GM21717 (cell line): ENCODE data around the gene MYRF.
A peak's percentile ranks its signal among the peaks of the same experiment; 100 is the strongest.

Experiments used
- ATAC-seq: cut with Tn5 transposase; IDR thresholded peaks from one replicate; pipeline ENCODE4 v1.9.1; 2021; ENCODE audit warnings: mild to moderate bottlenecking, moderate library complexity; ENCODE audit not compliant: unreplicated experiment

MYRF gene

GRCh38 chr11:61738776-61739175 is 13.7 kb upstream of the MYRF start:
- ATAC-seq: no peak

DNA sequence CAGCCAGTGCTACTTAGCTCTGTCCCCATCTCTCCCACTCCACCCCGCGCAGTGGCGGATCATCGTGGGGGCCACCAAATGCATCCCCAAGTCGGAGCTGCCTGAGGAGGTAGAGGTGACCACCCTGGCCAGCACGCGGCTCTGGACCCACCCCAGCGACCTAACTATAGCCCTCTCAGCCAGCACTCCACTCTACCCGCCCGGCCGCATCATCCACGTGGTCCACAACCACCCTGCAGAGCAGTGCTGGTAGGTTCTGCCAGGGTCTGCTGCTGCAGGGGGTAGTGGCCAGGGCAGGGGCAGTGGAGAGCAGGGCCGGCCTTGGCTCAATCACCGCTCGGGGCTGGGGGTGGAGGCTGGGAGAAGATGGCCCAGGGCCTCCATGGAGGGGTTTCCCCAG is 13.0 kb upstream of the MYRF start:
- ATAC-seq: no peak

- ATAC-seq: no peak
These were observed 12.5 kb upstream of the MYRF start for GRCh38 chr11:61739966-61740365.

GRCh38 chr11:61742391-61742790 is 10.0 kb upstream of the MYRF start:
- ATAC-seq: no peak

DNA sequence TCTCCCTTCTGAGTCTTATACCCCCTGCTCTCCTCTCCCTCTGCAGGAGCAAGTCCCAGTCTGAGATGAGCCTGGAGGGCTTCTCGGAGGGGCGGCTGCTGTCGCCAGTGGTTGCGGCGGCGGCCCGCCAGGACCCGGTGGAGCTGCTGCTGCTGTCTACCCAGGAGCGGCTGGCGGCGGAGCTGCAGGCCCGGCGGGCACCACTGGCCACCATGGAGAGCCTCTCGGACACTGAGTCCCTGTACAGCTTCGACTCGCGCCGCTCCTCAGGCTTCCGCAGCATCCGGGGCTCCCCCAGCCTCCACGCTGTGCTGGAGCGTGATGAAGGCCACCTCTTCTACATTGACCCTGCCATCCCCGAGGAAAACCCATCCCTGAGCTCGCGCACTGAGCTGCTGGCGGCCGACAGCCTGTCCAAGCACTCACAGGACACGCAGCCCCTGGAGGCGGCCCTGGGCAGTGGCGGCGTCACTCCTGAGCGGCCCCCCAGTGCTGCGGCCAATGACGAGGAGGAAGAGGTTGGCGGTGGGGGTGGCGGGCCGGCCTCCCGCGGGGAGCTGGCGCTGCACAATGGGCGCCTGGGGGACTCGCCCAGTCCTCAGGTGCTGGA is 8.8 kb upstream of the MYRF start:
- no peak for ATAC-seq

GRCh38 chr11:61744181-61744580 is 8.3 kb upstream of the MYRF start:
- ATAC-seq: no peak

DNA sequence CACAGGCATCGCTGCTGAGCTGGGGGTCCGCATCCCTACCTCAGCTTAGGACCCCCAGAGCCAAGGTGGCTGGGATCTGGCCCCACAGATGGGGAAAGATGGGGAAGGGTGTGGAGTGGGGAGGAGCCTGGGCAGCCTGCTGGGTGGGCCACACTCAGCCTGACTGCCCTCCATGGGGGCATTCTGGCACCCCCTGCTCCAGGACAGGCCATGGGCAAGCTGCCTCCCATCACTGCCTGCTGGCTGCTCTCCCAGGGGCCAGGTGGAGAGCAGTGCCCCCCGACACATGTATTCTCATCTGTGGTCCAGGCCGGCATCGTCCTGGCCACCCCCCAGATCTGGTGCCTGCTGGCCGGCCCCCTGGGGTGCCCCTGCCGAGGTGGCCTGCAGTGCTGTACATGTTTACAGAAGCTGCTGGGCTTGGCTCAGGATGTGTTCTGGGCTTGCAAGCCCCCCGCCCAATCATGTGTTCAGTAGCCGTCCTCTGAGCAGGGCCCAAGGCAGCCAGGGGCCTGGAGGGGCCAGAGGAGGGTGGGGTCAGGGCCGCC is 7.8 kb upstream of the MYRF start:
- ATAC-seq: no peak

DNA sequence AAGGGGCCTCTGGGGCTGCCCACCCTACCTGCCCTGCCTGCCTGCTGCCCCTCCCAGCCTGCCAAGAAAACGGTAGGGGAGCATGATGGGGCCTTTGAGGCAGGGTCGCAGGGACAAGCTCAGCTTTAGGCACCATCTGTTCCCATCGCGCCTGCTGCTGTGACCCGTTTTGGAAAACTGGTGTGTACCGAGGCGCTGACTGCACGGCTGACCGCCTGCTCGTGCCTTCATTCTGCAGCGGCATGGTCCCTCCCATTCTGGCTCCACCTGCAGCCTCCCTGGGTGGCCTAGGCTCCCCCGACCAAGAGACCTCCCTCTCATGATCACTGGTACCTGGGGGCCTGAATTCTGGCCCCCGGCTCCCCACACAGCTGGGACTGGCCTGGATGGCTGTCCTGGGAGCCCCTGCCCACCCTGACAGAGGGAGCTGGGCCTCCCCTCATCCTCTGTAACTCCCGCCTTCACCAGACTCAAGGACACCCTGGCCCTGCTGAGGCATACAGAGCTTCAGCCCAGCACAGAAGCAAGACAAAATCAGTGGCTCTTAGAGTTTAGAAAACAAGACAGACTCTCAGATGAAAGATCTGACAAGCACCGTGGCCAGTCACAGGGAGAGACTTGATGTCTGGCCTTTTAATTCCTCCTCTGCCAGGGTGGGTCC is 6.5 kb upstream of the MYRF start:
- no peak for ATAC-seq

GRCh38 chr11:61746442-61747191 is 5.8 kb upstream of the MYRF start:
- no peak for ATAC-seq

DNA sequence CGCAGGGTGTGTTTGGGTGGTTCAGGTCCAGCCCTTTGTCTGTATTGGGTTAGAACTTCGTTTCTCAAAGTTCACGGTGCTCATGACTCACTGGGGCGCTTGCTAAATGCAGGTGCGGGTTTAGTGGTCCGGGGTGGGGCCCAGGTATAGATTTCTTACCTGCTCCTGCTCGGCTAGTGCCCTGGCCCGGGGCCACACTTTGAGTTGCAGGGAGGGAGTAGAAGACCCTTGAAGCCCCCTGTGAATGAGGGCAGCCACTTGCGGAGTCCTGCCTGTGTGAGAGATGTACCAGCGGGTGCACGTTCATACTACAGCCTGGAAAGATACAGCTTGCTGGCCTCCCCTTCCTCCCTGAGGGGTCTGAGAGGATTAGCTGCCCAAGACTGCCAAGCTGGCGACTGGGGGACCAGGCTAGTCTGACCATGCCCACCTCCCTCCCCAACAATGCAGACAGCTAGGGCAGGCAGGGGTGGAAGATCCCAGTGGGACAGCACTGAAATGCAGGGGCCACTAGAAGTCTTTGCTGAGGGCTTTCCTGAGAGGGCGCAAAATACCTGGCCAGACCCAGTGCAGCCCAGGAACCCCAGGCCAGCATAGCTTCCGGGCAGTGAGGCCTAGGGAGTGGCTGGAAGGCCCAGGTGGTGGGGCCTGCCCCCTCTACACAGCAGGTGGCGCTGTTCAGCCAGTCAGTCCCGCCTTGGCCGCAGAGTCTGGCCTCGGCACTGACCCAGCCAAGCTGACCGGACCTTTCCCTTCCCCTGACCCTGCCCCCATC is 5.1 kb upstream of the MYRF start:
- ATAC-seq: peak; percentile 54

- ATAC-seq: no peak
These were observed 4.5 kb upstream of the MYRF start for GRCh38 chr11:61747967-61748285.

- ATAC-seq: no peak
These were observed 2.7 kb upstream of the MYRF start for GRCh38 chr11:61749591-61750217.

DNA sequence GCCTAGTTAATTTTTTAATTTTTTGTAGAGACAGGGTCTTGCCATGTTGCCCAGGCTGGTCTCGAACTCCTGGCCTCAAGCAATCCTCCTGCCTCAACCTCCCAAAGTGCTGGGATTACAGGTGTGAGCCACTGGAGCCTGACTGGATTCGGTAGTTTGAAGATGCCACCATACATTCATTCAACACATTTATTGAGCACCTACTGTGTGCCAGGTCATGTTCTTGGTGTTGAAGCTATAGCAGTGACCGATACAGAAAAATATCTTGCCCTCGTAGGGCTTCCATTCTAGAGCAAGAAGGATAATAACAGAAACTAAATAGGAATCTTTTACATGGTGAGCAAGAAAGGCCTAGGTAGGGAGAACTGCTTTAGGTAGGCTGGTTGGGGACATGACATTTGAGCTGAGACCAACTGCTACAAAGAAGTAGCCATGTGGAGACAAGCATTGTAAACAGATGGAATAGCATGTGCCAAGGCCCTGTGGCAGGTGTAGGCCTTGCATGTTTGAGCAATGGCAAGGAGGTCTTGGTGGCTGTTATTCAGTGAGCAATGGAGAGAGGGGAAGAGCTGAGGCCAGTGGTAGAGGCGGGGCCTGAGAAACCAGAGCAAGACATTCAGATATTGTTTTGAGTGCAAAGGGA is 1.7 kb upstream of the MYRF start:
- no peak for ATAC-seq

GRCh38 chr11:61751384-61751783 is 1.1 kb upstream of the MYRF start:
- no peak for ATAC-seq

DNA sequence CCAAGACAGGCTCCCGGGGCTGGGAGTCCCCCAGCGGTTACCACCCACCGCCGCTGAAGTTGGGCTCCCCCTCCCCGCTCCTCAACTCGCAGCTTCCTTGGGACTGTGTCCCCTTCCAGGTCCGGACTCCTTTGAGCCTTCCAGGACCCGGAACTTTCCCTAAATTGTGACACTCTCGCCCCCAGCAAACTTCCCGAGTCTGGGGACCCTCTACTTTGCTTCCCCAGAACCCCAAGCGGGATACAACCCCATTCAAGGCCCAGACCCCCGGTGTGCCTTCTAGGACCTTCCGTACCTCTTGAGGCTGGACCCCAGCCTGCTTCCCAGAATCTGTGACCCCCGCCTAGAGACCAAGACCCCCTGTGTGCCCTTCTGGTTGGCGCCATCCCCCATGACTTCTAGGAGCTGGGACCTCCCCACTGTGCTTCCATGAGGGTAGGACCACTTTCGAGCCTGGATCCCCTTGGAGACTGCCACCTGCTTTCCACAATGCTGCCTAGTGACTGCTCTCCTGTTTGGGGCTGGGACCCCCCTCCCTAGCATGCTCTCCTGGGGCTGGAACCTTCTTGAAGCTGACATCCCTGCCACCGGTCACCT is 587 bp downstream of the MYRF start:
- ATAC-seq: no peak

DNA sequence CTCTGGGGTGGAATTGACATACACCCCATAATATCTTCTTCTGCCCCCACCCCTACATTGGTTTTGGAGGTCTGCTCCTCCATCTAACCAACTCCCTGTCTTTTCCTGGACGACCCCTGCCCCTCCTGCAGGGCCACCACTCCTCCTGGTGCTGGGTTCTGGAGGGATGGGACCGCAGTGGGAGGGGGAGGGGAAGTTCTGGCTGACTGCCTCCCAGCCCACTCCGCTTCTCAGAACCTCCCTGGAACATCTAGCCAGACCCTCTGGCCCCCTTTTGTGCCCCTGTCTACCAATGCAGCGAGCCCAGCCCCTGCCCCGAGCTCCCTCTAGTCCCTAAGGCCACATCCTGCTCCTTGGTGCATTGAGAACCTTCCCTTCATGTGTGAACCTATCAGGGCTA is 1.2 kb downstream of the MYRF start:
- no peak for ATAC-seq

- no peak for ATAC-seq
These were observed 2.4 kb downstream of the MYRF start for GRCh38 chr11:61754534-61755482.

DNA sequence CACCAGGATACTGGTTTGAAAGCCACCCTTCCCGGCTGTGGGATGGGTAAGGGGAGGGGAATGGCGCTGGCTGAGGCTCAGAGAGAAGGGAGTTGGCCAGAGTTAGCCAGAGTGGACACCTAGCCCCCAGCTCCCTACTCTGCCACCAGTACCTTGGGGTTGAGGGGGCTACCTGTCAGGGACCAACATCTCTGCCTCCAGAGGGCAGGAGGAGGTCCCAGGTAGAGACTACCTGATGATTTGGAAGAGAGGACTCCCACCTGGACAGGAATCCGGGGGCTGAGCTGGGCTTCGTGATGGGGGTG is 3.7 kb downstream of the MYRF start:
- ATAC-seq: no peak
